ENCODE results near the gene SH2D2A. TPM values are rescaled to one million over a fixed set of nuclear protein-coding genes. Genes with fewer than 3 reads are reported as not detected.

The SH2D2A gene
- polyA plus RNA-seq, 1 of the 3 experiments (the other 2 are of a cell fraction) = not detected

- no peak for DNase-seq
- Histone ChIP-seq H3K79me2 (ENCODE audit: insufficient read depth) (no peaks in the 10 kb centered on the region), H3K9ac (no peak overlapping the region), H2AFZ (ENCODE audit: low read depth) (no peak overlapping the region), H3K9me3 (no peaks in the 10 kb centered on the region), H3K4me1 (ENCODE audit: control insufficient read depth in 1 of 2, insufficient read depth in 2 of 2, low read depth in 1 of 2, low read length in 1 of 2) (peaks cover 15 to 29% of the 10 kb centered on the region in 2 experiments), H3K36me3 (replicated peaks in 1 of 2; ENCODE audit: control insufficient read depth in 1 of 2, insufficient read depth in 2 of 2, low read length in 1 of 2) (no peaks in the 10 kb centered on the region), H3K9me2 (no peaks in the 10 kb centered on the region), H3K27me3 (ENCODE audit: insufficient read depth) (no peaks in the 10 kb centered on the region), H4K20me1 (ENCODE audit: insufficient read depth) (no peaks in the 10 kb centered on the region), H3K27ac (ENCODE audit: low read depth in 2 of 2, low read length in 1 of 2) (no peak overlapping the region), H3K4me3 (ENCODE audit: low read depth in 2 of 2, low read length in 1 of 2) (no peak overlapping the region), H3K4me2 (no peak overlapping the region), H3F3A (replicated peaks; ENCODE audit: insufficient read depth) (no peaks in the 10 kb centered on the region)
- POLR2A ChIA-PET = no interaction called here
- CTCF ChIA-PET = interaction anchor here (1.0 to 5.5 kb wide), 3 partner anchors 11 to 79 kb away, joined by 4 to 27 read pairs (median 9); partner anchors contain the start of gene NTRK1
- 97% methylated on average over 10 of the region's 10 CpGs for WGBS (ENCODE audit: low lambda C conversion rate)
- TF ChIP-seq TEAD4 (IDR thresholded peaks at IDR 0.05; ENCODE audit: borderline replicate concordance, insufficient read depth) (no peak), FOSL2 (IDR thresholded peaks at IDR 0.05; ENCODE audit: borderline replicate concordance, low read depth) (no peak), JUND (IDR thresholded peaks at IDR 0.05) (no peak)
These were observed 4.2 kb downstream of the SH2D2A start for GRCh38 chr1:156812293-156812990.

GRCh38 chr1:156811168-156811567 lies 5.5 kb downstream of the SH2D2A start:
- Histone ChIP-seq H3K27ac (ENCODE audit: low read depth in 2 of 2, low read length in 1 of 2) (no peak overlapping the region), H3K4me1 (ENCODE audit: control insufficient read depth in 1 of 2, insufficient read depth in 2 of 2, low read depth in 1 of 2, low read length in 1 of 2) (peaks cover 15 to 34% of the 10 kb centered on the region in 2 experiments), H3K9ac (no peak overlapping the region), H4K20me1 (ENCODE audit: insufficient read depth) (no peaks in the 10 kb centered on the region), H3K79me2 (ENCODE audit: insufficient read depth) (no peaks in the 10 kb centered on the region), H3K4me3 (ENCODE audit: low read depth in 2 of 2, low read length in 1 of 2) (no peak overlapping the region), H3K36me3 (replicated peaks in 1 of 2; ENCODE audit: control insufficient read depth in 1 of 2, insufficient read depth in 2 of 2, low read length in 1 of 2) (no peaks in the 10 kb centered on the region), H2AFZ (ENCODE audit: low read depth) (no peak overlapping the region), H3K9me2 (no peaks in the 10 kb centered on the region), H3F3A (replicated peaks; ENCODE audit: insufficient read depth) (no peaks in the 10 kb centered on the region), H3K9me3 (no peaks in the 10 kb centered on the region), H3K4me2 (no peak overlapping the region), H3K27me3 (ENCODE audit: insufficient read depth) (no peaks in the 10 kb centered on the region)
- ChIA-PET POLR2A (no interaction called here), CTCF (interaction anchor here (0.6 to 2.5 kb wide), 5 partner anchors 10 to 80 kb away, joined by 3 to 9 read pairs (median 4); no protein-coding TSS in a partner anchor)
- 70% methylated on average over 4 of the region's 4 CpGs for WGBS (ENCODE audit: low lambda C conversion rate)
- DNase-seq = no peak
- no peak for TF ChIP-seq IRF3 (IDR thresholded peaks at IDR 0.05; ENCODE audit: low read depth, low read length)
- no peak for TF ChIP-seq PBX3 (IDR thresholded peaks at IDR 0.05)
- TF ChIP-seq USF1 (IDR thresholded peaks at IDR 0.05; ENCODE audit: borderline replicate concordance, low read depth) = no peak
- TF ChIP-seq FOXJ3 (CRISPR knock-in tag; IDR thresholded peaks at IDR 0.05) = no peak
- TF ChIP-seq RXRA (IDR thresholded peaks at IDR 0.05; ENCODE audit: borderline replicate concordance, low read depth) = no peak
- TF ChIP-seq CTCF (IDR thresholded peaks at IDR 0.05) = no peak
- no peak for TF ChIP-seq FOSL2 (IDR thresholded peaks at IDR 0.05; ENCODE audit: borderline replicate concordance, low read depth)
- TF ChIP-seq REST (IDR thresholded peaks at IDR 0.05; ENCODE audit: low read depth, low read length) = no peak
- TF ChIP-seq RAD21 (IDR thresholded peaks at IDR 0.05; ENCODE audit: low read length) = no peak
- no peak for TF ChIP-seq ELF1 (IDR thresholded peaks at IDR 0.05)
- no peak for TF ChIP-seq GABPA (IDR thresholded peaks at IDR 0.05; ENCODE audit: low read depth)
- no peak for TF ChIP-seq TAF1 (IDR thresholded peaks at IDR 0.05; ENCODE audit: borderline replicate concordance, low read depth, low read length)
- no peak for TF ChIP-seq TCF12 (IDR thresholded peaks at IDR 0.05)
- no peak for TF ChIP-seq RCOR1 (IDR thresholded peaks at IDR 0.05; ENCODE audit: low read length)
- no peak for TF ChIP-seq USF2 (IDR thresholded peaks at IDR 0.05; ENCODE audit: borderline replicate concordance, low read depth, low read length)
- no peak for TF ChIP-seq JUND (IDR thresholded peaks at IDR 0.05)
- no peak for TF ChIP-seq SMC3 (IDR thresholded peaks at IDR 0.05; ENCODE audit: low read depth, low read length)
